Measurements from ENCODE around the gene YRDC. TPM values are rescaled to one million over a fixed set of nuclear protein-coding genes. Genes with fewer than 3 reads are reported as not detected.

The YRDC gene
- polyA plus RNA-seq, 1 donor (not counting 4 experiments of a cell fraction or from before 2014, with no cell fraction given) = 22.2 TPM

DNA sequence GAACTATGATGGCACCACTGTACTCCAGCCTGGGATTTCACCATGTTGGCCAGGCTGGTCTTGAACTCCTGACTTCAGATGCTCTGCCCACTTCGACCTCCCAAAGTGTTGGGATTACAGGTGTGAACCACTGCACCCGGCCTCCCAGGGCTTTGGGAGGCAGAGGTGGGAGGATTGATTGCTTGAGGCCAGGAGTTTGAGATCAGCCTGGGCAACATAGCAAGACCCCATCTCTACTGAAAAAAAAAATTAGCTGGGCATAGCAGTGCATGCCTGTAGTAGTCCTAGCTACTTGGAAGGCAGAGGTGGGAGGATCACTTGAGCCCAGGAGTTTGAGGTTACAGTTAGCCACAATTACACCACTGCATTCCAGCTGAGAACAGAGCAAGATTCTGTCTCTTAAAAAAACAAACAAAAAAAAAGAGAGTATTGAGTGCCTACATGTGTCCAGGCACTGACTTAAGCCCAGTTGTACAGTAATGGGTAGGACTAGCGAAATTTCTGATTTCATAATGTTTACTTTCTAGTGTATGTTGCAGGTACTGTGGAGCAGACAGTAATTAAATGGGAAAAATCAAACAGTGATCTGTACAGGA lies 10.2 kb downstream of the YRDC start:
- no peaks in the 10 kb centered on the region for H3K79me2 ChIP-seq (ENCODE audit: control insufficient read depth, insufficient read depth, low read length)
- no peak overlapping the region for H2AFZ ChIP-seq (ENCODE audit: control insufficient read depth, low read length)
- dilution Hi-C loops (cut with MboI; ENCODE audit: extremely low pct_ligation_motif_present, low sequenced_read_pairs) = no loop called here
- no peaks in the 10 kb centered on the region for H3K4me1 ChIP-seq (ENCODE audit: control insufficient read depth, extremely low read depth, insufficient read depth, low read length)
- peaks cover 18% of the 10 kb centered on the region for H3K27me3 ChIP-seq (ENCODE audit: control insufficient read depth, extremely low read depth, insufficient read depth, low read length)
- FAIRE-seq = no peak
- H3K36me3 ChIP-seq (ENCODE audit: control insufficient read depth in 2 of 2, extremely low read depth in 1 of 2, insufficient read depth in 2 of 2, low read length in 2 of 2) = peaks cover 6 to 8% of the 10 kb centered on the region in 2 experiments
- no peak for DNase-seq (ENCODE audit: low read depth, low spot score)
- H3K9me3 ChIP-seq (ENCODE audit: control insufficient read depth, low read depth, low read length) = no peaks in the 10 kb centered on the region
- no peak for TF ChIP-seq EZH2 (IDR thresholded peaks at IDR 0.05; ENCODE audit: low read length)
- TF ChIP-seq, protein P1, sequence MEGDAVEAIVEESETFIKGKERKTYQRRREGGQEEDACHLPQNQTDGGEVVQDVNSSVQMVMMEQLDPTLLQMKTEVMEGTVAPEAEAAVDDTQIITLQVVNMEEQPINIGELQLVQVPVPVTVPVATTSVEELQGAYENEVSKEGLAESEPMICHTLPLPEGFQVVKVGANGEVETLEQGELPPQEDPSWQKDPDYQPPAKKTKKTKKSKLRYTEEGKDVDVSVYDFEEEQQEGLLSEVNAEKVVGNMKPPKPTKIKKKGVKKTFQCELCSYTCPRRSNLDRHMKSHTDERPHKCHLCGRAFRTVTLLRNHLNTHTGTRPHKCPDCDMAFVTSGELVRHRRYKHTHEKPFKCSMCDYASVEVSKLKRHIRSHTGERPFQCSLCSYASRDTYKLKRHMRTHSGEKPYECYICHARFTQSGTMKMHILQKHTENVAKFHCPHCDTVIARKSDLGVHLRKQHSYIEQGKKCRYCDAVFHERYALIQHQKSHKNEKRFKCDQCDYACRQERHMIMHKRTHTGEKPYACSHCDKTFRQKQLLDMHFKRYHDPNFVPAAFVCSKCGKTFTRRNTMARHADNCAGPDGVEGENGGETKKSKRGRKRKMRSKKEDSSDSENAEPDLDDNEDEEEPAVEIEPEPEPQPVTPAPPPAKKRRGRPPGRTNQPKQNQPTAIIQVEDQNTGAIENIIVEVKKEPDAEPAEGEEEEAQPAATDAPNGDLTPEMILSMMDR (optimal IDR thresholded peaks at IDR 0.05 in 1 of 3, IDR thresholded peaks at IDR 0.05 in 1 of 3, conservative IDR thresholded peaks at IDR 0.05 in 1 of 3; ENCODE audit: extremely low read depth in 1 of 3, insufficient read depth in 2 of 3, low read length in 3 of 3) = no peak
- H3K4me3 ChIP-seq (ENCODE audit: control insufficient read depth in 2 of 3, extremely low read depth in 1 of 3, insufficient read depth in 2 of 3, low read depth in 1 of 3, low read length in 3 of 3) = no peak overlapping the region
- no peaks in the 10 kb centered on the region for H3K9me1 ChIP-seq (ENCODE audit: control insufficient read depth, extremely low read depth, insufficient read depth, low read length)
- H3K4me2 ChIP-seq (ENCODE audit: control insufficient read depth, extremely low read depth, insufficient read depth, low read depth, low read length) = no peak overlapping the region
- no peak overlapping the region for H3K27ac ChIP-seq (ENCODE audit: control insufficient read depth, insufficient read depth, low read length)
- H4K20me1 ChIP-seq (ENCODE audit: control insufficient read depth, extremely low read depth, insufficient read depth, low read length) = peaks cover 2% of the 10 kb centered on the region
- H3K9ac ChIP-seq (ENCODE audit: control insufficient read depth, extremely low read depth, insufficient read depth, low read length) = no peak overlapping the region

GRCh38 chr1:37795340-37796125 lies 12.5 kb downstream of the YRDC start:
- FAIRE-seq = peak; percentile 79
- peaks cover 0 to 2% of the 10 kb centered on the region in 2 experiments for H3K36me3 ChIP-seq (ENCODE audit: control insufficient read depth in 2 of 2, extremely low read depth in 1 of 2, insufficient read depth in 2 of 2, low read length in 2 of 2)
- H3K9me3 ChIP-seq (ENCODE audit: control insufficient read depth, low read depth, low read length) = no peaks in the 10 kb centered on the region
- TF ChIP-seq, protein P1 (optimal IDR thresholded peaks at IDR 0.05 in 1 of 3, IDR thresholded peaks at IDR 0.05 in 1 of 3, conservative IDR thresholded peaks at IDR 0.05 in 1 of 3; ENCODE audit: extremely low read depth in 1 of 3, insufficient read depth in 2 of 3, low read length in 3 of 3) = no peak
- peak; percentile 59 for TF ChIP-seq EZH2 (IDR thresholded peaks at IDR 0.05; ENCODE audit: low read length)
- no peak overlapping the region for H2AFZ ChIP-seq (ENCODE audit: control insufficient read depth, low read length)
- H3K27me3 ChIP-seq (ENCODE audit: control insufficient read depth, extremely low read depth, insufficient read depth, low read length) = peaks cover 25% of the 10 kb centered on the region
- dilution Hi-C loops (cut with MboI; ENCODE audit: extremely low pct_ligation_motif_present, low sequenced_read_pairs) = no loop called here
- DNase-seq (ENCODE audit: low read depth, low spot score) = no peak
- H3K4me2 ChIP-seq (ENCODE audit: control insufficient read depth, extremely low read depth, insufficient read depth, low read depth, low read length) = no peak overlapping the region
- H4K20me1 ChIP-seq (ENCODE audit: control insufficient read depth, extremely low read depth, insufficient read depth, low read length) = peaks cover 2% of the 10 kb centered on the region
- no peaks in the 10 kb centered on the region for H3K79me2 ChIP-seq (ENCODE audit: control insufficient read depth, insufficient read depth, low read length)
- H3K9me1 ChIP-seq (ENCODE audit: control insufficient read depth, extremely low read depth, insufficient read depth, low read length) = no peaks in the 10 kb centered on the region
- no peak overlapping the region for H3K9ac ChIP-seq (ENCODE audit: control insufficient read depth, extremely low read depth, insufficient read depth, low read length)
- H3K4me3 ChIP-seq (ENCODE audit: control insufficient read depth in 2 of 3, extremely low read depth in 1 of 3, insufficient read depth in 2 of 3, low read depth in 1 of 3, low read length in 3 of 3) = no peak overlapping the region
- no peaks in the 10 kb centered on the region for H3K4me1 ChIP-seq (ENCODE audit: control insufficient read depth, extremely low read depth, insufficient read depth, low read length)
- H3K27ac ChIP-seq (ENCODE audit: control insufficient read depth, insufficient read depth, low read length) = no peak overlapping the region

All from keratinocyte (primary cell).